Peyer's patch (tissue), 4 donors: Measurements from ENCODE around the gene INTS11.
"Not testable (repeated sequence)": the region's sequence is repeated elsewhere in the genome, so short reads cannot be mapped to it uniquely, and the experiment has no call there.

Experiments
- CTCF ChIP-seq, 6 experiments: fragments of 450-650 bp in 4 of 6; fragments of 200-600 bp in 2 of 6; sonication (generic) in 1 of 6; IDR thresholded peaks; one replicate each; pipeline ENCODE4 v1.5.1; 2017 to 2019; ENCODE audit warnings: antibody characterized with exemption in 6 of 6, mild to moderate bottlenecking in 3 of 6, moderate library complexity in 1 of 6
- POLR2A ChIP-seq, 2 donors: fragments of 450-650 bp; IDR thresholded peaks; one replicate each; pipeline ENCODE4 v1.5.1; 2017; ENCODE audit warnings: antibody characterized with exemption in 2 of 2, mild to moderate bottlenecking in 2 of 2, moderate library complexity in 2 of 2

- not testable (repeated sequence) for TF ChIP-seq CTCF, POLR2A (IDR thresholded peaks at IDR 0.05)
Measured at GRCh38 chr1:1316199-1316598, 8.3 kb downstream of the INTS11 start.
